DMS53 (cell line): ENCODE data around the gene DISC1.
"Not testable (repeated sequence)": the region's sequence is repeated elsewhere in the genome, so short reads cannot be mapped to it uniquely, and the experiment has no call there.

Source experiments
- DNase-seq: peaks from one replicate; lab custom pipeline; 2025; lab: John Stamatoyannopoulos, UW

Gene DISC1

DNA sequence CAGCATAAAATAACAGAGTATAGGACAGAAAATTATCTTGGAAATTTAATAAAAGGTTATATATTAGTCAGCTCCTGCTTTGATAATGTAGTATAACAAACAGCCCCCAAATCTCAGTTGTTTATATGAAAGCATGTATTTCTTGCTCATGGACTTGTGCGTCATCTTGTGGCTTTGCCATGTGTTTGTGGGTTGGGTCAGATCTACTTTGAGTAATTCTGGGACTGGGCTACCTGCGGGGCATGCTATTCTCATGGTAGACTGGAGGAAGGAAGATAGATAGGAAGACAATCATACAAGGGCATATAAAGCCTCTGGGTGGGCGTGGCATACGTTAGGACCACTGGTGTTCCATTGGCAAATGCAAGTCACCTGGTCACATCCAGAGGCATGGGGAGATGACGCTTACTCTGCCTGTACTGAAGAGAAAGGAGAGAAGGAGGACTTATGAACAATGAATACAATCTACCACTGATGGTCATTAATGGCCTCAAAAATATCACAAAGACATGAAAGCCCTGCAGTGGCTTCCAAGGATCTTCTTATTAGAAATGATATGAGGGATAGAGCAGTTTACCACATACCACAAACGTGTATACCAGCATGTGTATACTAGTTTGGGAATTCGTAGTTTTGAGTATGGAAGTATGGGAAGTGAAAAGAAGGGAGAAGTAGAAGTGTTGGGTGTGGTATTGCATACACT, 267.0 kb downstream of the DISC1 start:
- no peak for DNase-seq

DNA sequence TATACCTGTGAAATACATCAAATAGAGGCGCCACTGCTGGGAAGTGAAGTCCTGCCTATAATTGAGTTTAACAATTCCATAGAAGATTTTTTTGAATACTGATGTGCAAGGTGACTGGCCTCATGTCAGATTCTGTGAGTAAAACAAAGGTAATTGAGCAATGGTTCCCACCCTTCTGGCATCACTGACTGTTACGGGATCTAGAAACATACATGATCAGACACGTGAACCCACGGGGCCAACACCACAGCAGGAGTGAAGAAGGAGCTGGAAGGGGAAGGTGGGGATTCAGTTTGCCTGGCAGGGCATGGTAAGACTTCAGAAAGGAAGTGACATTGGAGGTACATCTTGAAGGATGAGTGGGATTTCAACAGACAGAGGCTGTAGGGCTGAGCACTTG, 270.2 kb downstream of the DISC1 start:
- no peak for DNase-seq

DNA sequence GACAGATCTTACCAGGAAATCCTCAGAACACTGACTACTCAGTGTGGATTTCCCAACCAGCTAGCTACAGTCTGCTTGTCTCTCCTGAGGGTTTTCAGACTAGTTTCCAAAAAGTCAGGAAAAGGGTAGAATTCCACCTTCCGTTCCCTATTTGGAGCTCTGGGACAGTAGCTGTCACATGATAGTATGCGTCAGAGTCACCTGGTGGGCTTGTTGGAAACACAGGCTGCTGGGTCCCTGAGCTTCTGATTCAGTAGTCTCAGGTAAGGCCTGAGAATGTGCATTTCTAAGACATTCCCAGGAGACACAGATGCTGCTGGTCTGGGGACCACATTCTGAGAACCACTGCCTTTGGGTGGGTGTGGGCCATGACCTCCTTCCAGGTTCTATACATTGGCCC, 272.5 kb downstream of the DISC1 start:
- DNase-seq, result no peak

DNA sequence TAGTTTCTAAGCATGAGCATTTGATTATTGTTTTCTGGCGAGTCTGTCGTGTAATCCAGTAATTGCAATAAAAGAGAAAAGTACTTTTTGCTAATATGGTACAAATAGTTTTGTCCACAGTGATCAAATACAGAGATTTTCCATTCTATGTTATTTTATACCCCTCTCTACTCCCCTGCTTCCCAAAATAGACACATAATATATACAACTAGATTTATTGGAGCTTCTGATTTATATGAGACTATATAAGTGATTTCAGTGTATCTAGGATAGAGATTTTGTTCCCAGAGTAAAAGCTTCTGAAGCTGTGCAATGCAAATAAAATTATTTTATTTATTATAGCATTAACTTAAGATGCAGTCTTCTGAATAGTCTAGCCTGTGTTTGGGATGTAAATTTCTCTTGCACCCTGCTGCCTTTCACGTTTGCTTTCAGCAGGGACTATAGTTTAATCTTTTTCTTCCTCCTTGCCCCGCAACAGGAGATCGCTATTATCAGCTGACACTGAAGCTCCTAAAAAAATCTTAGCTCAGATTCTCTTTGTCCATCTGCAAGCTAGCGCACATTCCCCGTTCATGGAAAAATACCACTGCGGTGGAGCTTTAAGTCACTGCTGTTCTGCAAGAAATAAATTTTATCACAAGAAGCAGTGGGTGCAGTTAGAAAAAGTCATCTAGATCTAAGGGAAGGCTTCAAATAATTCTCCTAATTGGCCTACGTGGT, 273.3 kb downstream of the DISC1 start:
- DNase-seq, result no peak

DNA sequence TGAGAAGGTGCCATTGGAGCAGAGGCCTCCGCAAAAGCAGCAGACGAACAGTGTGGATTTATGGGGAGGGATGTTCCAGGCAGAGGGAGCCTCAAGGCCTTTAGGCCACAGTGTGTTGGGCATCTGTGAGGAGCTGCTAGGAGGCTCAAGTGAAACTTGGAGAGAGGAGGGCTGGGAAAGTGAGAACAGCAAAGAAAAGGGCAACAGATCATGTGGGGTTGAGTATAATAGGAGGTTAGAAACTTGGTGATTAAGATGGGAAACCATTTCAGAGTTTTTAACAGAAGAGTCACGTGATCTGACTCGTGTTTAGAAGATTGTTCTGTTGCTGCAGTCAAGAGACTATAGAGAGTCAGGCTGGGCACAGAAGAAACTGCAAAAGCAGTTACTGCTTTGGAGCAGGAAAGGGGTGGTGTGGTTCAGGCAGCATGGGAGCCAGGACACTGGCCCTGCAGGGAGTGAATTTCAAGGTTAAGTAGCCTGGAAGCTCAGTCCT, 277.0 kb downstream of the DISC1 start:
- no peak for DNase-seq

DNA sequence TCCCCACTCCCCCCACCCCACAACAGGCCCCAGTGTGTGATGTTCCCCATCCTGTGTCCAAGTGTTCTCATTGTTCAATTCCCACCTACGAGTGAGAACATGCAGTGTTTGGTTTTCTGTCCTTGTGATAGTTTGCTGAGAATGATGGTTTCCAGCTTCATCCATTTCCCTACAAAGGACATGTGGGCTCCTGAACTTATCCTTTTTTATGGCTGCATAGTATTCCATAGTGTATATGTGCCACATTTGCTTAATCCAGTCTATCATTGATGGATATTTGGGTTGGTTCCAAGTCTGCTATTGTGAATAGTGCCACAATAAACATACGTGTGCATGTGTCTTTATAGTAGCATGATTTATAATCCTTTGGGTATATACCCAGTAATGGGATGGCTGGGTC, 280.7 kb downstream of the DISC1 start:
- DNase-seq, result not testable (repeated sequence)

DNA sequence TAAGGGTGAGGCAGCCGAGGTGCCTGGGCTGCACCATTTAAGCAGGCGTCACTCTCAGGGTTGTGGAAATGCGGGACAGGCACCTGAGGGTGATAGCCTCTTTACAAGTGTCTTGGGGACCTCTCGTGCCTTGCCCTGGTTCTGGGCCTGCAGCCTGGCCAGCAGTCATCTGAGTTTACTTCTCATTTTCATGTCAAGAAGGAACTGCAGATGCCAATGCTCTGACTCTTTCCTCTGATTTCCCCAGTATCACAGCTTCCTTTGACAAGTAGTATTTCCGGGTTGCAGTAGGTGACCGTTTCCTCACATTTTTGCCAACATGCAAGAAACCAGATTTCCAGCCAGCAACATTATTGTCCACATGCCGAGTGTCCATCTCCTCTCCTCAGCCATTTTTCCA, 286.9 kb downstream of the DISC1 start:
- DNase-seq, result no peak

DNA sequence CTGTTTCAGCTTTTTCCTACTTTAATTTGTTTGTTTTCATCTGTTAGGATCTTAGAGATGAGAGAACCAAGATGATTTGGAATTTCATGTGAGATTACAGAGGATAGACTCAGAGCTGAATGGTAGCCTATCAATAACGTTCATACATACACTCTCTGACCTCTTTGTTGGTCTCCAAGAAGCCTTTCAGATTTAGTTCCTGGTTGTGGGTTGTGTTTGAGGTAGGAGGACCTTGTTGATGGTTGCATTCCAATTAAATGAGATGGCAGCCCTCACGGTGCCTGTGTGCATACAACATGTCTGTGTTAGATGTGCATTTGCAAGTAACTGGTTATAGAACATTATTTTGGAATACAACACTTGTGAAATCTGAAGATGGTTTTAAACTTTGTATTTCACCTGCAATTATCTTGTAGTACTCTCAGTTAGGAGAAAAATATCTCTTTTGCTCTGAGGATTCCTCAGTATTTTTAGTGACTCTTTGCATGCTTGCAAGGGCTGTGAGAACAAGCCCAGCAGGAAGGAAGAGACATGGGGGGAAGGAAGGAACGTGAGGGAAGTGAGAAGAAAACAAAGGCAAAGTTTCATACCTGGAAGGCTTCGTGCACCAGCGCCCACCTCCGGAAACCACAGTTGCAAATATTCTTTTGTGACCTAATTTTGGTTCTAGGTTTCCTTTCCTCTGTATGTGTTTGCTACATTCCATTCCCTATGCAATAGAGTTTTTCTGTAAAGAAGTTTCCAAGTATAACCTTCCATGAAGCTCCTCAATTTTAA, 291.8 kb downstream of the DISC1 start:
- no peak for DNase-seq

DNA sequence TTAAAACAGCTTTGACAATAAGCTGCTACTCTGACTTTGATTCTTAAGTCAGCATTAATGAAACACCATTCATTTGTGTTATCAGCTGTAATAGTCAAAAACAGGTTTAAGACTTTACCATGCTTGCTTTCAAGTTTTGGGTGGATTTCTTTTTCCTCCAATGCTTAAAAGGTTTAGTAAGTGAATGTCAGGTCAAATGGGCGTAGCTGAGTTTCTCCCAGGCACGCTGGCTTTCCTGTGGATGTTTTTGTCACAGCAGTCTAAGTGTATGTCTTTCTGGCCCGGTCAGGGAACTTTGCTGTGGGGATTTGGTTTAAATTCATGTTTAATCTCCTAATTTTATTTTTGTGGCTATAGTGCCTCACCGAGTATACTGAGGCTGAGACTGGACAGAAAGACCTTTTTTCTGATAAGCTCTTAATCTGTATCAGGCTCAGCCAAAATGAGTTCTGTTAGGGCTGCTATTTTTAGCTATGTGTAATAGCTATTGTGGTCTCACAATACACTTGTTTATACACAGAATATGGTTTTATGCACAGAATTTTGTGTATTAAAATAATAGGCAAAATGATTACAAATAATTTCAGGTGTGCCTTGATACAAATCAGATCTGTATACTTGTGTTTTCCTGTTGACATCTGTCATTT, 292.8 kb downstream of the DISC1 start:
- no peak for DNase-seq

DNA sequence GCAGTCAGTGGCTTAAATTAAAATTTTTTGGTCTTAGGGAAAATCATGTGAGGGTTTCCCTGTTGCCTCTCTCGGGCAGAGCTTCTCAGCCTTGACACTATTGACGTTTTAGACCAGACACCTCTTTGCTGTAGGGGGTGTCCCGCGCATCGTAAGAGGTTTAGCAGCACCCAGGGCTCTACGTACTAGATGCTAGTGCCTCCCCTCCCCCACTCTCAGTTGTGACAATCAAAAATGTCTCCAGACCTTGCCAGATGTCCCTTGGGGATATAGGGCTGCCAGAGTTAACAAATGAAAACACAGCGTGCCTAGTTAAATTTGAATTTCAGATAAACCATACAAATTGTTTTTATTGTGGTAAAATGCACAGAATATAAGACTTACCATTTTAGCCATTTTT, 293.3 kb downstream of the DISC1 start:
- DNase-seq, result no peak

DNA sequence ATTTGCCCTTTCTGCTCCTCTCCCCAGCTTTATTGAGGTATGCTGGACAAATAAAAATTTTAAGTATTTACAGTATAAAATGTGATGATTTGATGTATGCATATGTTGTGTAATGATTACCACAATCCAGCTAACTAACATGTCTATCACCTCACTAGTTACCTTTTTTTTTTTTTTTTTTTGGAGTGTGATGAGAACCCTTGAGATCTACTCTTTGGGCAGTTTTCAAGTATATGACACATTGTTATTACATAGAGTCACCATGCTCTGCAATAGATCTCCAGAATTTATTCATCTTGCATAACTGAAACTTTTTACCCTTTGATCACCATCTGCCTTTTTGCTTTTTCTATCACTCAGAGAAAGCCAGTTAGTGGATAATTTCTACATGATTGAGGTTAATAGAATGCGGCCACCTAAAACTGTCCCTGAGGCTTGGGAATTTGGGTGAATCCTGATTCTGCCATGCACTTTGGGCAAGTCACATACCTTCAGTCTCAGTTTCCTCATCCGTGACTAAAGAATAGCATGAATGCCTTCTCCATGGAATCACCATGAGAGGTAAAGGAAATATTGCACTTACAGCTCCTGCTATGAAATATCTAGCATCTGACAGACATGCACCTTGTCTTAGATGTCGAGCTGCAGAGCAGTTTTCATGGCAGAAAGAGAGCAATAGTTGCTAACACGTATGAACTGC, 295.2 kb downstream of the DISC1 start:
- DNase-seq, result no peak

DNA sequence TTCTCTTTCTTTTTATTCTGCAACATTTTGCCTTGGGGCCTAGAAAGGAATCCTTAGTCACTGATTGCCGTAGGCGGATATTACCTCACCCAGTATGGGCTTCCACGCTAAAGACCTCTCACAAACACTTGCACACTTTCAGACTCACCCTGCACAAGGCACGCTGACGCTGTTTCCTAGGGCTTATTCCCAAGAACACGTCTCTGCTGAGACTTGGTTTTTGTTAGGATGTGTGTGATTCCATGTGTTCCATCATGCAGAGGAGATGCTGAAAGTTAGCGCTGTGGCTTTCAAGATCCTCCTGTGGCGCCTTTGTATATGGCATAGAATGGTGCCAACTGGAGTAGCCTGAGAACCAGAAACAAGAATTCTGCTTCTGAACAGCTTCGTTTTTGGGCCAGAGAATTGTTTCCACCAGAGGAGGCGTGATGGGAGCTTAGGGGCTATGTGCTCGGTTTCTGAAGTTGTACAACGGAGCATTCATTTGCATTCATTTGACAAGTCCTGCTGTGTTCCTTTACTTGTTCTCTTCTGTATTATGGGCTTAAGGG, 297.0 kb downstream of the DISC1 start:
- peak; percentile 50 for DNase-seq

DNA sequence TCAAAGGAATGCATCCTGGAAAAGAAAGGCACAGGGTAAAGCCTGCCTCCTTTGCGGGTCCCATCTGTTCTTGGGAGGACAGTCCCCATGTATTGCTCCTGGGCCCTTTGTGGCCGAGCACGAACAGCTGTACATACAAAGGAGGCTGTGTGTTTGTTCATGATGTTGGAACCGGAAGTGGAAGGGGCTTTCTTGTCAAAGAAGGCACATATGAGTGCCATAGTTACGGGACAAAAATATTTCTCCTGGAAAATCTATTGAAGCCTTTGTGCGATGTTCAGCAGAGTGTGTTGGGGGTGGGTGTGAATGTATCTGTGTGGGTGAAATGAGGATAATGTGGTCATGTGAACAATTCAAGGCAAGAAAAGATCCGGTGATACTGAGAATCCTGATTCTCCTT, 297.6 kb downstream of the DISC1 start:
- DNase-seq, result peak; percentile 96

DNA sequence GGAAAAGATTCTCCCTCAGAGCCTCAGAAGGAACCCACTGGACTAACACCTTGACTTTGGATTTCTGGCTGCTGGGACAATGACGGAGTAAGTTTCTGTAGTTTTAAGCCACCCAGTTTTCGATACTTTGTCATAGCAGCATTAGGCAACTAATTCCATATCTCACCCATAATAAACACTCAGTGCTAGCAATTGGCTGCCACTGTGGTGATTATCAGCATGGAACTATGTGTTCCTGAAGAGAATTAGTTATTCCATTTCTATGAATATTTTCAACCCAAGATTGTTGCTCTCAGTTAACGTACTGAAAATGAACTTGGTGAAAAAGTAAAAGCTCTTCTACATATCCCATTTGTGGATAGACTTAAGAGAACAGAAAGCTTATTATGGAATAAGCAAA, 299.3 kb downstream of the DISC1 start:
- DNase-seq, result no peak

DNA sequence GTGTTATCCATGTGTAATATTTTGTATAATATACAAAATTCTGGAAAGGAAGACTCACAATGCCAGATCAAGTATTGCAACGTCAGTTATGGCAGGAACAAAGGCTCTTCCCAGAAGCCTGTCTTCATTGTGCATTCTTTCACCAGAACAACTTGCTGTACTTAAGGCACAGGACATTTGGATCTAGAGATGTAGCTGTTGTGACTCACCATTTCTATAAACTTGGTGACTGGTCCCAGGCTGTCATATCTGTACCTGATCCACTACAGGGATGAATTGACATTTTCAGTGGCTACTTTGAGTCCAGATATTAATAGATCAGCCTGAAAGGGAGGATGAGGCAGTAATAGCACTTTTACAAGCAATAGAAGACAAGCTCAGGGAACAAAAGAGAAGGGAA, 299.8 kb downstream of the DISC1 start:
- DNase-seq, result no peak

DNA sequence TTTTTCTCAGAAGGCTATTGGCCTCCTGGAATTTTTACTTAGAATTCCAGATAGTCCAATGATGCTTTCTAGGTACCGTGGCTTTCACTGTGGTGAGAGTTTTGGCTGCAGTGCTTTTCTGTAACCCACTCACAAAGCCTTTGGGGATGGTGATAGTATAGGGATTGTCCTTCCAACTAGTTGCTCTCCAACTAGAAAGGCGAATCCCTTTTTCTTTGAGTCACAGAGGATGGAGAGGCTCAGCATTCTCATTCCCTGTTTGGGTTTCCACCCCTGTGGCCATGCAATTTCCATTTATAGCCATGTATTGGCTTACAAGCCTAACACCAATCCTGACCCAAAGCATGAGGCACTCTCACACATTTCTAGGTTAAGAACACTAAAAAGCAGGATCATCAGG, 300.3 kb downstream of the DISC1 start:
- no peak for DNase-seq

DNA sequence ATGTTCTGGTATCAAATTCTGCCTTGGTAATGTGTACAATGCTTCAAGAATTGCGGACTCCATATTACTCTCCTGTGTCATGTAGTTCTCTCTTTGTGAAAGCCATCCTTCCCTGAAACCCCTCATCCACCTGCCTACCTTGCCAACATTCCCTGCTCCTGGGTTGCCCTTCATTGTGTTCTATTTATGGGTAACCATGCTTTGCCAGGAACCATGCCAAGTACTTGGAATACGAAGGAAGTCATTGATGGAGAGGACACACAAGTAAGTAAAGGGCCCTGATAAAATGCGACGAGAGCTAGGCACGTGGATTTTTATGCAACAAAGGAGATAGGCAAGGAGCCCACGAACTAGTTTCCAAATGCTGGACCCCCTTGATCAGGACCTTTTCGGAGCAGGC, 300.8 kb downstream of the DISC1 start:
- no peak for DNase-seq

DNA sequence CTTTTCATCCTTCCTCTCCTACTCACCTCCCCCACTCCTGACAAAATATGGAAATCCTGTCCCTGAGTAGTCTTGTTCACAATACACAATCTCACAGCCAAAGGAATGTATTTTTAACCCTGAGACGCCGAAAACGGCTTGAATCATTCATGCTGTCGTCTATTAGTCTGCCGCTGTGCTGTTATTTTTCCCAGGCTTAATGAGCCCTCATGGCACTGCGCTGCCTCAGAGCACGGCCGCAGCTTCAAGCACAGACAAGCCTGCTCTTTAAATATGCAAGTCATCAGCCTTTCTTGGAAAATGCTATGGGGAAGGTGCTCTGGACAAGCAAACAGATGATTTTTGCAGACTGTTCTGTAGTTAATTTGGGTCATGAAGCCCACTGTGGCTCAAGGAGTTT, 302.7 kb downstream of the DISC1 start:
- no peak for DNase-seq

DNA sequence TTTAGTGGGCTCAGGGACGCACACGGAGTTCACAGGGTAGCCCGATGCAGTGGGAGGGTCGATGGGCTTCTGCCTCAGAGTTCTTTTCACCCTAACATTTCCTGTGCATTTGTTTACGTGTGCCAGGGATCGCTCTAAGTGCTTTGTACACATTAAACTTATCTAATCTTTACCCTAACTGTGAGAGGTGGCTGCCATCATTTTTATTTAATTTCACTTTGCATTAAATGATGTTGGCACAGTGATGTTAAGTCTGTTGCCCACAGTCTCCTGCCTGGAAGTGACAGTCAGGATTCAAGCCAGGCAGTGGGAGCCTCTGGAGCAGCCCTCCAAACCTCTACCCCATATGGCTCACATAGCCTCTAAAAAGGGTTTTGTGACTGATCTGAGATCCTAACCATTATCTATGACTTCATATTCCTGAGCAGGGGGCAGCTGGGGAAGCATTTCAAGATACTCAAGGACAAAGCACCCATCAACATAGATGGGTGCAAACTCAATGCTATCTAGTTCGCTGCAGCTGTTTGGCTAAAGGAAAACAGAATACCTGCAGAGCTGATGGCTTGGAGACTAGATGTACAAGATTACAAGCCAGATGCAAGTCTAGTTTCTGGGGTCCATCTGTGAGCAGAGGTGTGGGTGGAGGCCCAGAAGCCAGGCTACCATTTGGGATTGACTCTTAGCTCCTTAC, 303.8 kb downstream of the DISC1 start:
- DNase-seq, result no peak

DNA sequence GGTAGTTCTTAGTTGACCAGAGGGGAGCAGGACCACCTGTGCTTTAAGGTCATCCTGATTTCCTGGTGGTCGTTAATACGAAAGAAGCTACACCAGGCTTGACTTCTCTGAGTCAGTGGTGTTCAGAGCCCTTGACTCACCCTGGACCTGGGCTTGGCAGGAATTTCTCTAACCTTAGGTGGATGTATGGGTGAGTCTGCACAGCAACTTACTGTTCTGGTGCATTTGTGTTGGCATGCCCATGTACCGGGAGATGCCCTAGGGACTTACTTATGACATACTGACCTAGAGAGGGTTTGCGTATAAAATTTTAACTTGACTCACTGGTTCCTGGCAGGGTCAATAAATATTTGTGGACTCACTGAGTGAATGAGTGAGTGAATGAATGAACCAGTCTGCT, 304.6 kb downstream of the DISC1 start:
- no peak for DNase-seq
